HL-60 (cell line): ENCODE measurements around the gene SIL1.

Source experiments
- CTCF ChIP-seq: IDR thresholded peaks from one replicate; pipeline ENCODE4 v1.5.1; 2011; ENCODE audit warnings: low read length, control low read depth, inconsistent platforms; ENCODE audit not compliant: insufficient read depth
- POLR2AphosphoS5 ChIP-seq: IDR thresholded peaks from 2 replicates; pipeline ENCODE4 v1.6.1; 2012; ENCODE audit warnings: low read depth
- REST ChIP-seq: IDR thresholded peaks from 2 replicates; pipeline ENCODE4 v1.6.1; 2012; ENCODE audit warnings: low read depth; ENCODE audit not compliant: insufficient replicate concordance
- SPI1 ChIP-seq: IDR thresholded peaks from 2 replicates; pipeline ENCODE4 v1.6.1; 2012; ENCODE audit warnings: low read depth, mild to moderate bottlenecking, borderline replicate concordance

- TF ChIP-seq CTCF, result no peak
- TF ChIP-seq POLR2AphosphoS5, result no peak
- TF ChIP-seq REST, result no peak
- no peak for TF ChIP-seq SPI1
Measured at GRCh38 chr5:138961729-138962128, 236.4 kb downstream of the SIL1 start.
